ENCODE results near the gene SPRY2.
A peak's percentile ranks its signal among the peaks of the same experiment; 100 is the strongest.

SPRY2 gene

DNA sequence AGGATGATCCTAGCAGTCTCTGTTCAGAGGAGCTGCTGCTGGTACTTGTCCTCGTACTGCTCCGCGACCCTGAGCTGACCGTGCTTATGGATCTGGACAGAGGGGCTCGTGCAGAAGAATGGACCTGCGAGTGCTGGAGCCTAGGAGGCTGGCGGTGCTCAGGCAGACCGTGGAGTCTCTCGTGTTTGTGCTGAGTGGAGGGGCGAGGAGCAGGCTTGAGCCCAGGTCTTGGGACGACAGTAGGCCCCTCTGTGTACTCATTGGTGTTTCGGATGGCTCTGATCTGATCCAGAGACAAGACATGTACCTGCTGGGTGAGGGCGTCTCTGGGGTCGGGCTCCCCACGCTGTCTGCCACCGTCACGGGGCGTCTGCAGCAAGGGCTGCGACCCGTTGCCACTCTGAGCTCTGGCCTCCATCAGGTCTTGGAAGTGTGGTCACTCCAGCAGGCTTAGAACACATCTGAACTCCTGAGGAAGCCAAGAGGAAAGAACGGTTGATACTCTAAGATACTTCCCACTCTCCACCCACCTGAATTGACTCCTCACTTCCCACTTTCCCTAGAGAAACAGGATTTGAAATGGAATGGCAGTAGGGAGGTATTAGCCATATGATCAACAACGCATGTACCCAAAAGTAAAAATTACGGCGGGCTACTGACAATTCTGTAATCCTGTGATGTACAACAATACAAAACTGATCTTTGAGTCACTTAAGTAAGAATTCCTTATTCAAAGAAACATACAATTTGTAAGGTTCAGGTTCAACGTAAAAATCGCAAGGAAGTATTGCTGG, 3.4 kb downstream of the SPRY2 start (continued):
- TF ChIP-seq HIC1 (tag by site-specific recombination; IDR thresholded peaks at IDR 0.05): no peak
- TF ChIP-seq ZNF600 (tag by site-specific recombination; IDR thresholded peaks at IDR 0.05): no peak
- TF ChIP-seq ZNF114 (tag by site-specific recombination; IDR thresholded peaks at IDR 0.05): no peak
- TF ChIP-seq EGR2 (tag by site-specific recombination; IDR thresholded peaks at IDR 0.05; ENCODE audit: low read depth): peak; percentile 75
- TF ChIP-seq PRDM1 (tag by site-specific recombination; IDR thresholded peaks at IDR 0.05): peak; percentile 69
- no peak for TF ChIP-seq ZNF2 (tag by site-specific recombination; IDR thresholded peaks at IDR 0.05)
- TF ChIP-seq ZSCAN23 (tag by site-specific recombination; IDR thresholded peaks at IDR 0.05): no peak
- TF ChIP-seq PRDM10 (tag by site-specific recombination; IDR thresholded peaks at IDR 0.05): no peak
- peak; percentile 67; the same call in 1 of the 2 replicates for TF ChIP-seq TRIM28 (IDR thresholded peaks at IDR 0.05; ENCODE audit: borderline replicate concordance, low read length)

DNA sequence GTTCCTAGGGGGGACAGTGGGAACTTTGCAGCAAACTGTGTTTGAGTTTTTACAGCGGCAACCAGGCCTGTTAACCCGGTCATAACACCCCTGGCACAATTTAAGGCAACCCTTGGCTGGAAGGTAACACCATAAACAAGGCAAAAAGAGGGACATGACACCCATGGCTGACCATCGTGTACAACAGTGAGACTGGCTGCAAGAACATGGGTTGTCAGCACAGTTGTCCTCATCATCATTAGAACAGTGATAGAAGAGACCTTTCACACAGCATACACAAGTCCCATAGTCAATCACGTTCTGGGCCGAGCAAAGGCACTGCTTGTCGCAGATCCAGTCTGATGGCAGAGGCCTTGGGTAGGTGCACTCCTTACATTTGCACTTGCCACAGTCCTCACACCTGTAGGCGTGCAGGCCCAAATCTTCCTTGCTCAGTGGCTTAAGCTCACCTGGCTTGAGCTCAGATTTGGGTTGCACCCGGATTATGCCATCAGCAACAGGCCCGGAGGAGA, 4.1 kb downstream of the SPRY2 start:
- H3K27ac ChIP-seq (ENCODE audit: extremely low read depth, low read depth, low read length): no peak overlapping the region
- TF ChIP-seq SCRT2 (tag by site-specific recombination; IDR thresholded peaks at IDR 0.05) (peak; percentile 77), ZBTB1 (tag by site-specific recombination; IDR thresholded peaks at IDR 0.05) (no peak)
- no peaks in the 10 kb centered on the region for H3K4me1 ChIP-seq (ENCODE audit: control insufficient read depth, insufficient read depth, low read length)
- POLR2A ChIA-PET: interaction anchor here (0.5 kb wide), 2 partner anchors 261 to 705 kb away, joined by 3 to 4 read pairs; no protein-coding TSS in a partner anchor
- H3K9me3 ChIP-seq (ENCODE audit: control insufficient read depth, insufficient read depth, low read depth, low read length): no peaks in the 10 kb centered on the region
- no peak overlapping the region for H3K4me3 ChIP-seq (ENCODE audit: low read depth, low read length)
- CTCF ChIA-PET: no interaction called here
- H3K36me3 ChIP-seq (ENCODE audit: control insufficient read depth in 2 of 2, insufficient read depth in 1 of 2, low read length in 2 of 2): peaks cover 0 to 36% of the 10 kb centered on the region in 2 experiments; a peak in 2 of 3 replicates

DNA sequence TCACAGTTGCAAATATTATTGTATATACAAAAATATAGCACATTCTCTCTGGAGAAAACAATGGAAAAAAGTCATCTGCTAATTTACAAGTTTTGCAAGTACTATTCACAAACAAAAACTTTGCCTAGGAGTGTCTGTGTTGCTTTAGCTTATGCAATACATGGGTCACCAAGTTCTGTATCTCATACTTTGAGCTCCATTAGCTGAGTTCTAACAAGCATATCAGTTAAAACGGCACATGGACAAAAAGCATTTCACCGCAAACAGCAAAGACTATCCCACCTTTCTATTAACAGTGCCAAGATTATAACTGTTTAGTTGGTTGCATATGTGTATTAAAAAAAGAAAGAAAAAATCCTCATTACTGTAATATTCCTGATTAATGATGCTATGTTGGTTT, 4.6 kb downstream of the SPRY2 start:
- Histone ChIP-seq H3K36me3 (ENCODE audit: control insufficient read depth in 2 of 2, insufficient read depth in 1 of 2, low read length in 2 of 2) (peaks cover 0 to 40% of the 10 kb centered on the region in 2 experiments; a peak in 2 of 3 replicates), H3K4me3 (ENCODE audit: low read depth, low read length) (no peak overlapping the region), H3K9me3 (ENCODE audit: control insufficient read depth, insufficient read depth, low read depth, low read length) (no peaks in the 10 kb centered on the region), H3K4me1 (ENCODE audit: control insufficient read depth, insufficient read depth, low read length) (no peaks in the 10 kb centered on the region), H3K27ac (ENCODE audit: extremely low read depth, low read depth, low read length) (no peak overlapping the region)
- ChIA-PET POLR2A (interaction anchor here (0.5 kb wide), 1 partner anchor 705 kb away, joined by 4 read pairs; no protein-coding TSS in a partner anchor), CTCF (no interaction called here)
- TF ChIP-seq, protein P1, sequence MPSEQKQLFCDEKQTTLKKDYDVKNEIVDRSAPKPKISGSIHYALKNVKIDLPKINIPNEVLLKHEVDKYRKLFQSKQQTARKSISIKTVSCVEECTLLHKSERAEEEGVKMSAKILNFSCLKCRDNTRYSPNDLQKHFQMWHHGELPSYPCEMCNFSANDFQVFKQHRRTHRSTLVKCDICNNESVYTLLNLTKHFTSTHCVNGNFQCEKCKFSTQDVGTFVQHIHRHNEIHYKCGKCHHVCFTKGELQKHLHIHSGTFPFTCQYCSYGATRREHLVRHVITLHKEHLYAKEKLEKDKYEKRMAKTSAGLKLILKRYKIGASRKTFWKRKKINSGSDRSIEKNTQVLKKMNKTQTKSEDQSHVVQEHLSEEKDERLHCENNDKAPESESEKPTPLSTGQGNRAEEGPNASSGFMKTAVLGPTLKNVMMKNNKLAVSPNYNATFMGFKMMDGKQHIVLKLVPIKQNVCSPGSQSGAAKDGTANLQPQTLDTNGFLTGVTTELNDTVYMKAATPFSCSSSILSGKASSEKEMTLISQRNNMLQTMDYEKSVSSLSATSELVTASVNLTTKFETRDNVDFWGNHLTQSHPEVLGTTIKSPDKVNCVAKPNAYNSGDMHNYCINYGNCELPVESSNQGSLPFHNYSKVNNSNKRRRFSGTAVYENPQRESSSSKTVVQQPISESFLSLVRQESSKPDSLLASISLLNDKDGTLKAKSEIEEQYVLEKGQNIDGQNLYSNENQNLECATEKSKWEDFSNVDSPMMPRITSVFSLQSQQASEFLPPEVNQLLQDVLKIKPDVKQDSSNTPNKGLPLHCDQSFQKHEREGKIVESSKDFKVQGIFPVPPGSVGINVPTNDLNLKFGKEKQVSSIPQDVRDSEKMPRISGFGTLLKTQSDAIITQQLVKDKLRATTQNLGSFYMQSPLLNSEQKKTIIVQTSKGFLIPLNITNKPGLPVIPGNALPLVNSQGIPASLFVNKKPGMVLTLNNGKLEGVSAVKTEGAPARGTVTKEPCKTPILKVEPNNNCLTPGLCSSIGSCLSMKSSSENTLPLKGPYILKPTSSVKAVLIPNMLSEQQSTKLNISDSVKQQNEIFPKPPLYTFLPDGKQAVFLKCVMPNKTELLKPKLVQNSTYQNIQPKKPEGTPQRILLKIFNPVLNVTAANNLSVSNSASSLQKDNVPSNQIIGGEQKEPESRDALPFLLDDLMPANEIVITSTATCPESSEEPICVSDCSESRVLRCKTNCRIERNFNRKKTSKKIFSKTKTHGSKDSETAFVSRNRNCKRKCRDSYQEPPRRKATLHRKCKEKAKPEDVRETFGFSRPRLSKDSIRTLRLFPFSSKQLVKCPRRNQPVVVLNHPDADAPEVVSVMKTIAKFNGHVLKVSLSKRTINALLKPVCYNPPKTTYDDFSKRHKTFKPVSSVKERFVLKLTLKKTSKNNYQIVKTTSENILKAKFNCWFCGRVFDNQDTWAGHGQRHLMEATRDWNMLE (tag by site-specific recombination; conservative IDR thresholded peaks at IDR 0.05; ENCODE audit: low read depth): no peak
- TF ChIP-seq ZNF629 (tag by site-specific recombination; IDR thresholded peaks at IDR 0.05): no peak
- TF ChIP-seq ZNF423 (tag by site-specific recombination; IDR thresholded peaks at IDR 0.05): no peak
- no peak for TF ChIP-seq ZNF155 (tag by site-specific recombination; IDR thresholded peaks at IDR 0.05)
- TF ChIP-seq ZNF830 (tag by site-specific recombination; IDR thresholded peaks at IDR 0.05; ENCODE audit: low read depth): no peak
- TF ChIP-seq ZNF510 (tag by site-specific recombination; IDR thresholded peaks at IDR 0.05; ENCODE audit: insufficient replicate concordance): no peak
- TF ChIP-seq ZNF707 (tag by site-specific recombination; IDR thresholded peaks at IDR 0.05): no peak
